K562 (cell line): ENCODE results near the gene FLCN. TPM values are rescaled to one million over a fixed set of nuclear protein-coding genes. Genes with fewer than 3 reads are reported as not detected.

Experiments
- BACH1 ChIP-seq: fragments of 200-800 bp; sonication (Bioruptor generic); IDR thresholded peaks from 2 replicates; pipeline ENCODE4 v1.6.1; 2016; ENCODE audit warnings: missing genetic modification characterization, missing compliant biosample characterization
- BCL6 ChIP-seq: fragments of 250-450 bp; sonication (Bioruptor Pico); IDR thresholded peaks from 2 replicates; pipeline ENCODE4 v1.4.0; 2020
- CBX5 ChIP-seq: IDR thresholded peaks from 2 replicates; pipeline ENCODE4 v1.6.1; 2014; ENCODE audit warnings: low read depth, borderline replicate concordance
- CHD1 ChIP-seq: fragments of 200-600 bp; sonication (generic); IDR thresholded peaks from one replicate; pipeline ENCODE4 v1.6.1; 2012; ENCODE audit warnings: mild to moderate bottlenecking, moderate library complexity, low read length, inconsistent platforms
- GTF2E2 ChIP-seq: fragments of 200-800 bp; sonication (Bioruptor generic); IDR thresholded peaks from 2 replicates; pipeline ENCODE4 v1.6.1; 2016; ENCODE audit warnings: missing genetic modification characterization, missing compliant biosample characterization
- HMG20A ChIP-seq: fragments of 450-650 bp; formaldehyde crosslinking; conservative IDR thresholded peaks from 2 replicates; pipeline ENCODE4 v1.4.0; 2020; ENCODE audit warnings: mild to moderate bottlenecking, mixed read lengths
- HMGXB4 ChIP-seq: sonication (generic); formaldehyde crosslinking; IDR thresholded peaks from 2 replicates; pipeline ENCODE4 v1.8.1; 2023; ENCODE audit warnings: mild to moderate bottlenecking, missing genetic modification reagents
- ILK ChIP-seq: fragments of 450-650 bp; IDR thresholded peaks from 2 replicates; pipeline ENCODE4 v1.6.1; 2016; ENCODE audit warnings: missing genetic modification characterization, low read depth, mild to moderate bottlenecking, missing compliant biosample characterization, moderate library complexity, borderline replicate concordance
- JUN ChIP-seq, 2 experiments: sonication (generic) in 1 of 2; formaldehyde crosslinking in 1 of 2; IDR thresholded peaks; 2 replicates each; pipeline versions ENCODE4 v1.6.1 to v1.8.0; 2012 to 2022; ENCODE audit warnings: borderline replicate concordance in 2 of 2, mild to moderate bottlenecking in 2 of 2, improper control_type of control experiment in 1 of 2, low read depth in 1 of 2, low read length in 1 of 2, missing genetic modification reagents in 1 of 2
- MCM5 ChIP-seq: fragments of 450-650 bp; IDR thresholded peaks from 2 replicates; pipeline ENCODE4 v1.6.1; 2016; ENCODE audit warnings: low read depth
- MYC ChIP-seq, 2 experiments: fragments of 250-450 bp in 1 of 2; sonication (Bioruptor Pico) in 1 of 2; IDR thresholded peaks; 2 replicates each; pipeline versions ENCODE4 v1.5.1 to v1.6.1; 2012 to 2021; ENCODE audit warnings: low read depth in 2 of 2, borderline replicate concordance in 1 of 2, improper control_type of control experiment in 1 of 2, low read length in 1 of 2, mild to moderate bottlenecking in 1 of 2, moderate library complexity in 1 of 2
- RERE ChIP-seq: sonication (generic); formaldehyde crosslinking; IDR thresholded peaks from 2 replicates; pipeline ENCODE4 v1.8.0; 2023; ENCODE audit warnings: missing genetic modification reagents, mild to moderate bottlenecking, borderline replicate concordance
- RFX1 ChIP-seq: fragments of 450-650 bp; IDR thresholded peaks from 2 replicates; pipeline ENCODE4 v1.6.1; 2016; ENCODE audit warnings: mild to moderate bottlenecking, moderate library complexity
- RFX7 ChIP-seq: fragments of 250-450 bp; sonication (Bioruptor Pico); IDR thresholded peaks from 2 replicates; pipeline ENCODE4 v1.5.1; 2021; ENCODE audit warnings: mild to moderate bottlenecking
- SMC3 ChIP-seq: conservative IDR thresholded peaks from 2 replicates; pipeline ENCODE4 v1.6.1; 2011; ENCODE audit warnings: low read depth, low read length, improper control_type of control experiment; ENCODE audit not compliant: insufficient read depth
- SNIP1 ChIP-seq: fragments of 450-650 bp; IDR thresholded peaks from 2 replicates; pipeline ENCODE4 v1.7.1; 2017; ENCODE audit warnings: low read depth, mild to moderate bottlenecking
- TAF15 ChIP-seq: fragments of 200-400 bp; formaldehyde crosslinking; IDR thresholded peaks from 2 replicates; pipeline ENCODE4 v1.6.1; 2017; ENCODE audit warnings: mild to moderate bottlenecking, low read depth, low read length, moderate library complexity
- TCF7L2 ChIP-seq: fragments of 150-350 bp; IDR thresholded peaks from 2 replicates; pipeline ENCODE4 v1.6.1; 2016; ENCODE audit warnings: low read depth, mild to moderate bottlenecking, low read length, moderate library complexity
- TRIM28 ChIP-seq: fragments of 450-650 bp; IDR thresholded peaks from 2 replicates; pipeline ENCODE4 v1.6.1; 2017
- ZFP1 ChIP-seq: fragments of 450-650 bp; formaldehyde crosslinking; IDR thresholded peaks from 2 replicates; pipeline ENCODE4 v1.4.0; 2020; ENCODE audit warnings: mild to moderate bottlenecking, mixed read lengths
- ZNF146 ChIP-seq: IDR thresholded peaks from one replicate; pipeline ENCODE4 v1.6.1; 2018; ENCODE audit warnings: missing compliant biosample characterization; ENCODE audit not compliant: unreplicated experiment
- ZNF174 ChIP-seq: fragments of 250-450 bp; sonication (Bioruptor Pico); IDR thresholded peaks from 2 replicates; pipeline ENCODE4 v1.4.0; 2020; ENCODE audit warnings: mild to moderate bottlenecking
- polyA plus RNA-seq, 8 experiments: library from polyadenylated mRNA; depleted of rRNA in 4 of 8; stranded (reverse) in 5 of 8; unstranded in 3 of 8; fragments of >200 nt; fragmentation: Nextera tagmentation in 2 of 8; fragmentation: Illumina TruSeq in 1 of 8; extraction: Ambion mirVana in 2 of 8; extraction: Trizol in 1 of 8; gene quantifications; 2 replicates each; pipeline versions ENCODE4 v1.2.1 to v1.2.3, GENCODE V29; 2011 to 2014; ENCODE audit warnings: inconsistent platforms in 1 of 8, missing spikeins in 1 of 8
- total RNA-seq, 7 experiments: library from RNA; depleted of rRNA in 6 of 7; stranded (reverse); fragments of >200 nt in 6 of 7; fragmentation: Illumina TruSeq in 2 of 7; extraction: Trizol in 2 of 7; gene quantifications; 2 replicates each; pipeline versions ENCODE4 v1.2.1 to v1.2.3, GENCODE V29; 2011 to 2021; ENCODE audit warnings: low replicate concordance in 1 of 7

Gene FLCN
- total and polyA plus RNA-seq, 9 of the 15 experiments (the other 6 are each of a cell fraction or from before 2014, with no cell fraction given), result 1.6 to 33.5 (median 10.9) TPM

- TF ChIP-seq RERE (CRISPR knock-in tag) (no peak), SMC3 (0 out of 2 replicates have a peak, but pooled peaks have one; percentile 7), ILK (tag) (no peak), TRIM28 (no peak), CBX5 (no peak), CHD1 (no peak), MCM5 (no peak), BACH1 (tag) (no peak), HMG20A (CRISPR knock-in tag) (no peak), ZNF174 (CRISPR knock-in tag) (no peak), BCL6 (CRISPR knock-in tag) (no peak), MYC (IDR thresholded peaks at IDR 0.05; ENCODE audit: low read depth, low read length) (peak; percentile 99), MYC (CRISPR knock-in tag; IDR thresholded peaks at IDR 0.05; ENCODE audit: borderline replicate concordance, low read depth) (peak; percentile 48; the same call in 1 of the 2 replicates), HMGXB4 (CRISPR knock-in tag) (no peak; the same call in 1 of the 2 replicates), GTF2E2 (tag) (no peak), ZFP1 (CRISPR knock-in tag) (no peak), TAF15 (no peak), RFX1 (no peak), JUN (IDR thresholded peaks at IDR 0.05; ENCODE audit: borderline replicate concordance, low read depth, low read length) (peak; percentile 74; the same call in 1 of the 2 replicates), JUN (CRISPR knock-in tag; IDR thresholded peaks at IDR 0.05; ENCODE audit: borderline replicate concordance) (no peak), TCF7L2 (no peak), ZNF146 (CRISPR knock-in tag) (no peak), RFX7 (CRISPR knock-in tag) (no peak), SNIP1 (no peak)
Measured at GRCh38 chr17:17206124-17206912, 30.6 kb downstream of the FLCN start, which contains the start of gene PLD6 (continued).
